Keratinocyte (primary cell): ENCODE results near the gene LRRD1. TPM values are rescaled to one million over a fixed set of nuclear protein-coding genes. Genes with fewer than 3 reads are reported as not detected.

ENCODE experiments used
- DNase-seq: peaks from one replicate; pipeline ENCODE4 v3.0.0-alpha.2; 2011; ENCODE audit warnings: low read depth, missing footprints, low spot score
- FAIRE-seq: peaks from 2 replicates; lab custom pipeline; 2011; peaks lifted over from hg19 to GRCh38; lab: Jason Lieb, UNC
- H2AFZ ChIP-seq: 2 replicates; pipeline ENCODE4 v1.6.0; 2012; ENCODE audit warnings: low read length, control low read depth, inconsistent platforms; ENCODE audit not compliant: control insufficient read depth
- H3K27ac ChIP-seq: 2 replicates; pipeline ENCODE4 v1.5.1; 2011; ENCODE audit warnings: low read length; ENCODE audit not compliant: control insufficient read depth, insufficient read depth
- H3K27me3 ChIP-seq: 3 replicates; pipeline ENCODE4 v1.6.0; 2011; ENCODE audit warnings: low read length; ENCODE audit not compliant: control insufficient read depth, insufficient read depth; ENCODE audit errors: extremely low read depth
- H3K36me3 ChIP-seq, 2 experiments: 2 replicates in 1 of 2; 3 replicates in 1 of 2; pipeline ENCODE4 v1.5.1; 2011; ENCODE audit warnings: low read length in 2 of 2, mild to moderate bottlenecking in 1 of 2; ENCODE audit not compliant: control insufficient read depth in 2 of 2, insufficient read depth in 2 of 2; ENCODE audit errors: extremely low read depth in 1 of 2
- H3K4me1 ChIP-seq: 3 replicates; pipeline ENCODE4 v1.5.1; 2011; ENCODE audit warnings: low read length; ENCODE audit not compliant: control insufficient read depth, insufficient read depth; ENCODE audit errors: extremely low read depth
- H3K4me2 ChIP-seq: 3 replicates; pipeline ENCODE4 v1.6.0; 2011; ENCODE audit warnings: low read depth, low read length; ENCODE audit not compliant: control insufficient read depth, insufficient read depth; ENCODE audit errors: extremely low read depth
- H3K4me3 ChIP-seq, 3 experiments: fragments of 200-600 bp in 1 of 3; sonication (generic) in 1 of 3; 2 replicates in 2 of 3; 3 replicates in 1 of 3; pipeline ENCODE4 v1.5.1; 2011 to 2016; ENCODE audit warnings: low read length in 3 of 3, mild to moderate bottlenecking in 3 of 3, control low read depth in 2 of 3, inconsistent platforms in 1 of 3, low read depth in 1 of 3, mixed read lengths in 1 of 3, mixed run types in 1 of 3, moderate library complexity in 1 of 3; ENCODE audit not compliant: control insufficient read depth in 2 of 3, insufficient read depth in 2 of 3; ENCODE audit errors: extremely low read depth in 1 of 3
- H3K79me2 ChIP-seq: 2 replicates; pipeline ENCODE4 v1.6.0; 2012; ENCODE audit warnings: low read length; ENCODE audit not compliant: control insufficient read depth, insufficient read depth
- H3K9ac ChIP-seq: 3 replicates; pipeline ENCODE4 v1.6.0; 2011; ENCODE audit warnings: low read length; ENCODE audit not compliant: control insufficient read depth, insufficient read depth; ENCODE audit errors: extremely low read depth
- H3K9me1 ChIP-seq: 3 replicates; pipeline ENCODE4 v1.6.0; 2011; ENCODE audit warnings: low read length; ENCODE audit not compliant: control insufficient read depth, insufficient read depth; ENCODE audit errors: extremely low read depth
- H3K9me3 ChIP-seq: 2 replicates; pipeline ENCODE4 v1.5.1; 2012; ENCODE audit warnings: low read depth, low read length; ENCODE audit not compliant: control insufficient read depth
- H4K20me1 ChIP-seq: 3 replicates; pipeline ENCODE4 v1.6.0; 2011; ENCODE audit warnings: low read length; ENCODE audit not compliant: control insufficient read depth, insufficient read depth; ENCODE audit errors: extremely low read depth
- CTCF ChIP-seq, 3 experiments: IDR thresholded peaks in 1 of 3; conservative IDR thresholded peaks in 1 of 3; optimal IDR thresholded peaks in 1 of 3; 2 replicates in 2 of 3; 3 replicates in 1 of 3; pipeline versions ENCODE3 to v1.5.1; 2011; ENCODE audit warnings: low read length in 3 of 3, mild to moderate bottlenecking in 3 of 3, moderate library complexity in 2 of 3, control low read depth in 1 of 3, inconsistent platforms in 1 of 3; ENCODE audit not compliant: insufficient read depth in 2 of 3; ENCODE audit errors: extremely low read depth in 1 of 3
- EZH2 ChIP-seq: IDR thresholded peaks from one replicate; pipeline ENCODE4 v1.6.1; 2012; ENCODE audit warnings: inconsistent platforms, mild to moderate bottlenecking, low read length, moderate library complexity
- dilution Hi-C: fragments of 300-500 bp; cut with MboI; formaldehyde crosslinking; loops from one replicate; pipeline ENCODE4 v1.7.0; 2020; ENCODE audit warnings: low sequenced_read_pairs; ENCODE audit not compliant: extremely low pct_ligation_motif_present
- polyA plus RNA-seq, 5 experiments: library from polyadenylated mRNA; depleted of rRNA in 3 of 5; stranded (reverse) in 3 of 5; stranded (forward) in 1 of 5; unstranded in 1 of 5; fragments of >200 nt; gene quantifications; 1 replicate in 1 of 5; 2 replicates in 3 of 5; 3 replicates in 1 of 5; pipeline versions ENCODE4 v1.2.1 to v1.2.3, GENCODE V29; 2011 to 2012; ENCODE audit warnings: missing spikeins in 2 of 5, low read depth in 1 of 5, low replicate concordance in 1 of 5
- small RNA-seq, 3 experiments: library from RNA; depleted of rRNA; stranded (forward); fragments of <200 nt; gene quantifications; one replicate each; pipeline ENCODE3, GENCODE V24; 2012; ENCODE audit warnings: low read depth in 3 of 3, low replicate concordance in 1 of 3; ENCODE audit not compliant: insufficient read length in 3 of 3

The LRRD1 gene
- polyA plus RNA-seq, 1 donor (not counting 4 experiments of a cell fraction or from before 2014, with no cell fraction given) = 0.04 TPM

- Histone ChIP-seq H4K20me1 (no peaks in the 10 kb centered on the region), H3K4me2 (no peak overlapping the region), H2AFZ (no peak overlapping the region), H3K27me3 (no peaks in the 10 kb centered on the region), H3K36me3 (peaks cover 3 to 17% of the 10 kb centered on the region in 2 experiments), H3K9me3 (no peaks in the 10 kb centered on the region), H3K9me1 (no peaks in the 10 kb centered on the region), H3K4me1 (no peaks in the 10 kb centered on the region), H3K9ac (no peak overlapping the region), H3K79me2 (no peaks in the 10 kb centered on the region), H3K4me3 (no peak overlapping the region), H3K27ac (no peak overlapping the region)
- dilution Hi-C loops = no loop called here
- FAIRE-seq (no peak), DNase-seq (no peak)
- no peak for TF ChIP-seq EZH2
- TF ChIP-seq CTCF (optimal IDR thresholded peaks at IDR 0.05 in 1 of 3, IDR thresholded peaks at IDR 0.05 in 1 of 3, conservative IDR thresholded peaks at IDR 0.05 in 1 of 3; ENCODE audit: extremely low read depth in 1 of 3, insufficient read depth in 2 of 3, low read length in 3 of 3) = no peak
These were observed 78.4 kb downstream of the LRRD1 start for GRCh38 chr7:92100534-92100933.

GRCh38 chr7:92095380-92095779 is 83.6 kb downstream of the LRRD1 start:
- H4K20me1 ChIP-seq = no peaks in the 10 kb centered on the region
- no peak overlapping the region for H3K9ac ChIP-seq
- H3K27me3 ChIP-seq = no peaks in the 10 kb centered on the region
- H3K27ac ChIP-seq = no peak overlapping the region
- DNase-seq = no peak
- H3K4me1 ChIP-seq = no peaks in the 10 kb centered on the region
- dilution Hi-C loops = no loop called here
- no peak for FAIRE-seq
- H3K9me3 ChIP-seq = no peaks in the 10 kb centered on the region
- H3K4me3 ChIP-seq = no peak overlapping the region
- no peak overlapping the region for H2AFZ ChIP-seq
- H3K79me2 ChIP-seq = no peaks in the 10 kb centered on the region
- peaks cover 9 to 17% of the 10 kb centered on the region in 2 experiments for H3K36me3 ChIP-seq
- no peak overlapping the region for H3K4me2 ChIP-seq
- TF ChIP-seq EZH2 (no peak), CTCF (optimal IDR thresholded peaks at IDR 0.05 in 1 of 3, IDR thresholded peaks at IDR 0.05 in 1 of 3, conservative IDR thresholded peaks at IDR 0.05 in 1 of 3; ENCODE audit: extremely low read depth in 1 of 3, insufficient read depth in 2 of 3, low read length in 3 of 3) (no peak)
- H3K9me1 ChIP-seq = no peaks in the 10 kb centered on the region

Small RNA genes within 50 kb of the gene (small RNA-seq; reads per million reads assigned to genes)
- 0 to 0.67 (median 0.25) reads per million in 3 experiments for gene MIR1285-1
- 0 reads per million in 3 experiments for gene RF00019

Other genes with a start within 250 kb of the LRRD1 start
- gene AKAP9, start 238.3 kb downstream of the LRRD1 start, polyA plus RNA-seq = 8.8 to 19.0 TPM (median 15.2 TPM) in 3 replicates
- 27.3 to 55.1 TPM (median 47.1 TPM) in 3 replicates for gene CYP51A1, start 44.7 kb downstream of the LRRD1 start, polyA plus RNA-seq
- gene KRIT1, start 66.8 kb upstream of the LRRD1 start, polyA plus RNA-seq = 33.3 to 39.5 TPM (median 35.6 TPM) in 3 replicates
- 28.4 to 37.7 TPM (median 37.0 TPM) in 3 replicates for gene ANKIB1, start 66.8 kb upstream of the LRRD1 start, polyA plus RNA-seq